Hepatocyte (in vitro differentiated cells): ENCODE results near the gene ZNHIT1. TPM values are rescaled to one million over a fixed set of nuclear protein-coding genes. Genes with fewer than 3 reads are reported as not detected.

Experiments
- DNase-seq: peaks from one replicate; pipeline ENCODE4 v3.0.0-alpha.2; 2016; ENCODE audit warnings: low spot score
- H2AFZ ChIP-seq: fragments of 200-600 bp; sonication (generic); 2 replicates; pipeline ENCODE4 v1.6.0; 2016; ENCODE audit warnings: antibody characterized with exemption, mild to moderate bottlenecking
- H3K27ac ChIP-seq: fragments of 200-600 bp; sonication (generic); 2 replicates; pipeline ENCODE4 v1.5.1; 2016; ENCODE audit warnings: mild to moderate bottlenecking
- H3K27me3 ChIP-seq: fragments of 200-600 bp; sonication (generic); 2 replicates; pipeline ENCODE4 v1.6.1; 2016
- H3K36me3 ChIP-seq: fragments of 200-600 bp; sonication (generic); replicated peaks from 2 replicates; pipeline ENCODE4 v1.5.1; 2016; ENCODE audit warnings: low read depth; ENCODE audit not compliant: insufficient read depth
- H3K4me1 ChIP-seq: fragments of 200-600 bp; sonication (generic); 2 replicates; pipeline ENCODE4 v1.5.1; 2016; ENCODE audit warnings: mild to moderate bottlenecking, moderate library complexity; ENCODE audit not compliant: insufficient read depth
- H3K4me2 ChIP-seq: fragments of 200-600 bp; sonication (generic); 2 replicates; pipeline ENCODE4 v1.6.0; 2016
- H3K4me3 ChIP-seq: fragments of 200-600 bp; sonication (generic); 2 replicates; pipeline ENCODE4 v1.5.1; 2016; ENCODE audit warnings: mild to moderate bottlenecking
- H3K79me2 ChIP-seq: fragments of 200-600 bp; sonication (generic); 2 replicates; pipeline ENCODE4 v1.6.0; 2017; ENCODE audit warnings: mild to moderate bottlenecking
- H3K9me2 ChIP-seq: fragments of 200-600 bp; sonication (generic); replicated peaks from 2 replicates; pipeline ENCODE4 v1.6.0; 2017; ENCODE audit warnings: mild to moderate bottlenecking; ENCODE audit not compliant: insufficient read depth
- H3K9me3 ChIP-seq: fragments of 200-600 bp; sonication (generic); 2 replicates; pipeline ENCODE4 v1.5.1; 2016; ENCODE audit warnings: low read depth, mild to moderate bottlenecking
- H4K20me1 ChIP-seq: fragments of 200-600 bp; sonication (generic); 2 replicates; pipeline ENCODE4 v1.6.0; 2016; ENCODE audit warnings: mild to moderate bottlenecking; ENCODE audit not compliant: insufficient read depth, poor library complexity, severe bottlenecking
- EZH2 ChIP-seq: fragments of 200-600 bp; sonication (generic); IDR thresholded peaks from 2 replicates; pipeline ENCODE4 v1.6.1; 2016; ENCODE audit warnings: antibody characterized with exemption, mild to moderate bottlenecking, borderline replicate concordance
- EZH2phosphoT487 ChIP-seq: fragments of 200-600 bp; sonication (generic); IDR thresholded peaks from one replicate; pipeline ENCODE4 v1.6.1; 2018; ENCODE audit warnings: antibody characterized with exemption, mild to moderate bottlenecking, low read depth, moderate library complexity; ENCODE audit not compliant: unreplicated experiment, severe bottlenecking
- WGBS: methylation state at CpG from one replicate; pipeline ENCODE4 v1.1.6; 2016; ENCODE audit warnings: low lambda C conversion rate; ENCODE audit errors: missing lambda C conversion rate; 5-methylcytosine and 5-hydroxymethylcytosine counted together
- polyA plus RNA-seq: library from polyadenylated mRNA; unstranded; fragments of >200 nt; fragmentation: Nextera tagmentation; extraction: Ambion mirVana; gene quantifications from 2 replicates; pipeline ENCODE4 v1.2.1, GENCODE V29; 2016
- total RNA-seq: library from RNA; depleted of rRNA; stranded (reverse); fragments of >200 nt; gene quantifications from 2 replicates; pipeline ENCODE4 v1.2.3, GENCODE V29; 2014
- TF ChIP-seq, protein P1 (sequence below): fragments of 200-600 bp; sonication (generic); IDR thresholded peaks from 2 replicates; pipeline ENCODE4 v1.5.1; 2016; ENCODE audit warnings: antibody characterized with exemption, mild to moderate bottlenecking; ENCODE audit not compliant: poor library complexity

ZNHIT1 gene
- total and polyA plus RNA-seq, 2 experiments from 2014 or later: 110 to 117 TPM

DNA sequence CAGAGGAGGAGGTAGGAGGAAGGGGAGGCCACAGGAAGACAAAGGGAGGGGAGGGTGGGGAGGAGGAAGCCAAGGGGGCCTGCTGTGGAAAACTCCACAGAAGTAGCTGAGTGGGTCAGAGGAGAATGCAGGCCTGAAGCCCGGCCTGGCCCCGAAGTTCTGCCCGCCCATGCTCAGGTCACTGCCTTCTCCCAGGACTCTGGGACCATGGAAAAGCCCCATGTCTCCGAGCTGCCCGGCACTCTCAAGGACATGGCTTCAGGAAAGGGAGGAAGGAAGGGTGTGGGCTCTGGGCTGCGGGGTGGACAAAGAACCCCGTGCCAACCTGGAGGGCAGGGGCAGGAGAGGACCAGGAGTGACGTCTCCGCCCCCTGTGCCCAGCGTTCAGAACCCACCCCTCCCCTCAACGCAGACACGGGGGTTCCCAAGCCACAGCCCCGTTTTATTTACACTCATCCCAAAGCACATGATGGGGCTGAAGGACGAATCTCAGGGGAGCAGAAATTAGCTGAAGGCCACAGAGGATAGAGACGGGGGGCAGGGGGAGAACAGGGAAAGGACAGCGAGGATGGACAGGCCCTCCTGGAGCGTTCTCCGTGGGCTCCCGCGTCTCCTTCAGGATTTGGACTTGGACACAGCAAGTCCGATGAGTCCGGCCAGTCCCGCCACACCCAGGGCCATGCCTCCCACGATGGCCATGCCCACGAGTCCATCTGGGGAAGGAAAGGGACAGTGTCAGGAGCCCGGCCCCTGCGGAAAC lies 21.4 kb downstream of the ZNHIT1 start:
- TF ChIP-seq, protein P1, sequence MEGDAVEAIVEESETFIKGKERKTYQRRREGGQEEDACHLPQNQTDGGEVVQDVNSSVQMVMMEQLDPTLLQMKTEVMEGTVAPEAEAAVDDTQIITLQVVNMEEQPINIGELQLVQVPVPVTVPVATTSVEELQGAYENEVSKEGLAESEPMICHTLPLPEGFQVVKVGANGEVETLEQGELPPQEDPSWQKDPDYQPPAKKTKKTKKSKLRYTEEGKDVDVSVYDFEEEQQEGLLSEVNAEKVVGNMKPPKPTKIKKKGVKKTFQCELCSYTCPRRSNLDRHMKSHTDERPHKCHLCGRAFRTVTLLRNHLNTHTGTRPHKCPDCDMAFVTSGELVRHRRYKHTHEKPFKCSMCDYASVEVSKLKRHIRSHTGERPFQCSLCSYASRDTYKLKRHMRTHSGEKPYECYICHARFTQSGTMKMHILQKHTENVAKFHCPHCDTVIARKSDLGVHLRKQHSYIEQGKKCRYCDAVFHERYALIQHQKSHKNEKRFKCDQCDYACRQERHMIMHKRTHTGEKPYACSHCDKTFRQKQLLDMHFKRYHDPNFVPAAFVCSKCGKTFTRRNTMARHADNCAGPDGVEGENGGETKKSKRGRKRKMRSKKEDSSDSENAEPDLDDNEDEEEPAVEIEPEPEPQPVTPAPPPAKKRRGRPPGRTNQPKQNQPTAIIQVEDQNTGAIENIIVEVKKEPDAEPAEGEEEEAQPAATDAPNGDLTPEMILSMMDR: no peak
- TF ChIP-seq EZH2phosphoT487 (no peak), EZH2 (no peak)
- peaks cover 13% of the 10 kb centered on the region for H4K20me1 ChIP-seq
- no peak overlapping the region for H3K4me3 ChIP-seq
- H2AFZ ChIP-seq: no peak overlapping the region
- H3K27me3 ChIP-seq: no peaks in the 10 kb centered on the region
- no peaks in the 10 kb centered on the region for H3K9me2 ChIP-seq
- peaks cover 9% of the 10 kb centered on the region for H3K4me1 ChIP-seq
- no peaks in the 10 kb centered on the region for H3K9me3 ChIP-seq
- 90% methylated on average over 26 of the region's 27 CpGs for WGBS
- H3K79me2 ChIP-seq: peaks cover 31% of the 10 kb centered on the region
- peak overlapping the region; percentile 60 for H3K27ac ChIP-seq
- no peak for DNase-seq
- H3K36me3 ChIP-seq: no peaks in the 10 kb centered on the region
- H3K4me2 ChIP-seq: no peak overlapping the region

DNA sequence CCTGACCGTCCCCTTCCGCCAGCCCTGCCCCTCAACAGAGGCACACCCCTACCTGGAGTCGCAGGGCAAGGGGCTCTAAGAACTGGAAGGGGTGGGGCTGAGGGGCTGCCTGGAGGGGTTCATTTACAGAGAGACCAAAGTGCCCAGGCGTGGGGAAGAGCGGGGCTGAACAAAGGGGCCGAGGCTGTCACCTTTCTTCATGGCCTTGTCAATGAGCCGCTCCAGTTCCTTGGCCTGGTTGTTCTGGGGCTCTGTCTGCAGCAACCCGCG lies 21.9 kb downstream of the ZNHIT1 start:
- DNase-seq: no peak
- Histone ChIP-seq H3K9me2 (no peaks in the 10 kb centered on the region), H3K4me2 (no peak overlapping the region), H4K20me1 (peaks cover 13% of the 10 kb centered on the region), H3K27me3 (no peaks in the 10 kb centered on the region), H3K79me2 (peaks cover 31% of the 10 kb centered on the region), H3K9me3 (no peaks in the 10 kb centered on the region), H3K27ac (no peak overlapping the region), H3K4me3 (no peak overlapping the region), H3K4me1 (peaks cover 9% of the 10 kb centered on the region), H3K36me3 (no peaks in the 10 kb centered on the region), H2AFZ (no peak overlapping the region)
- no peak for TF ChIP-seq EZH2
- TF ChIP-seq, protein P1: no peak
- no peak for TF ChIP-seq EZH2phosphoT487
- 88% methylated on average over 9 of the region's 9 CpGs for WGBS

DNA sequence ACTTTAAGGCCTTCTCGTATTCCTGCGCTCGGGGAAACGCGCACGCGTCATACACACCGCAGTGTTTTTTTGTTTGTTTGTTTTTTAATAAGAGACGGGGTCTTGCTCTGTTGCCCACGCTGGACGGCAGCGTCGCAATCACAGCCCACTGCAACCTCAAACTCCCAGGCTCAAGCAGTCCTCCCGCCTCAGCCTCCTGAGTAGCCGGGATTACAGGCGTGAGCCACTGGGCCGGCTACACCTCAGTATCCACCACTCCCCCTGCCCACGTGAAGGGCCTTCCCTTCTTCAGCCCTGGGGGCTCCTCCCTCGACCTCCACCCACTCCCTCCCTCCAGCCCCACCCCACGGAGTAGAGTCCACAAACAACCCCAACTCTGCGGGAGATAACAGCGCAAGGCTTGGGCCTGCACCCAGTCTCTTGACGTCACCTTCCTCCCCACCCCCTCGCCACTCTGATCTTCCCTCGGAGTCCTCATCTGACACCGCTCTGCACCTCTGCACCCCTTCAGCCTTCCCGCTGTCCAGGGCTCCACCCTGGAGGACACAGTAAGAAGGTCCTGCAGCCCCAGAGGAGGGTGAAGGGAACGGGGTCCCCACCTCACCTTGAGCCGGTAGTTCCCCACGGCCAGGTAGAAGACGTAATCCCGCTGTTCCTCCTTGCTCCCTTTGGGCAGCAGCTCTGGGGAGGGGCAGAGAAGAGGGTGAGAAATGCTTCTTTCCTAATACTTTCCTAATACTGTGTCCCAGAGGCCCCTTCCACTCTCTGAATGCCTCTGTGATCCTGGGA lies 22.5 kb downstream of the ZNHIT1 start:
- 93% methylated on average over 32 of the region's 32 CpGs for WGBS
- H3K27me3 ChIP-seq: no peaks in the 10 kb centered on the region
- H3K4me1 ChIP-seq: peaks cover 9% of the 10 kb centered on the region
- no peaks in the 10 kb centered on the region for H3K9me3 ChIP-seq
- DNase-seq: no peak
- no peak overlapping the region for H2AFZ ChIP-seq
- peaks cover 32% of the 10 kb centered on the region for H3K79me2 ChIP-seq
- peaks cover 13% of the 10 kb centered on the region for H4K20me1 ChIP-seq
- H3K27ac ChIP-seq: no peak overlapping the region
- no peak overlapping the region for H3K4me2 ChIP-seq
- no peaks in the 10 kb centered on the region for H3K36me3 ChIP-seq
- TF ChIP-seq EZH2: no peak
- TF ChIP-seq EZH2phosphoT487: no peak
- TF ChIP-seq, protein P1: no peak
- H3K9me2 ChIP-seq: no peaks in the 10 kb centered on the region
- no peak overlapping the region for H3K4me3 ChIP-seq
